H1 (cell line): ENCODE measurements around the gene RAB3GAP2.

Experiments
- BRCA1 ChIP-seq: IDR thresholded peaks from 2 replicates; pipeline ENCODE4 v1.6.1; 2012; ENCODE audit warnings: low read depth, low read length, improper control_type of control experiment
- POLR2A ChIP-seq, 2 experiments: IDR thresholded peaks; 1 replicate in 1 of 2; 2 replicates in 1 of 2; pipeline ENCODE4 v1.6.1; 2011; ENCODE audit warnings: low read depth in 2 of 2, low read length in 2 of 2, mild to moderate bottlenecking in 2 of 2; ENCODE audit errors: control extremely low read depth in 1 of 2
- ZNF274 ChIP-seq: IDR thresholded peaks from 2 replicates; pipeline ENCODE4 v1.7.0; 2012; ENCODE audit warnings: low read length, borderline replicate concordance; ENCODE audit errors: extremely low read depth
- TF ChIP-seq, protein P1 (sequence below), 3 experiments: IDR thresholded peaks; 1 replicate in 2 of 3; 2 replicates in 1 of 3; pipeline versions ENCODE4 v1.5.1 to v1.6.1; 2011; ENCODE audit warnings: low read length in 3 of 3, mild to moderate bottlenecking in 3 of 3, inconsistent platforms in 2 of 3, low read depth in 1 of 3, moderate library complexity in 1 of 3; ENCODE audit not compliant: insufficient read depth in 1 of 3; ENCODE audit errors: control extremely low read depth in 1 of 3

- TF ChIP-seq, protein P1, sequence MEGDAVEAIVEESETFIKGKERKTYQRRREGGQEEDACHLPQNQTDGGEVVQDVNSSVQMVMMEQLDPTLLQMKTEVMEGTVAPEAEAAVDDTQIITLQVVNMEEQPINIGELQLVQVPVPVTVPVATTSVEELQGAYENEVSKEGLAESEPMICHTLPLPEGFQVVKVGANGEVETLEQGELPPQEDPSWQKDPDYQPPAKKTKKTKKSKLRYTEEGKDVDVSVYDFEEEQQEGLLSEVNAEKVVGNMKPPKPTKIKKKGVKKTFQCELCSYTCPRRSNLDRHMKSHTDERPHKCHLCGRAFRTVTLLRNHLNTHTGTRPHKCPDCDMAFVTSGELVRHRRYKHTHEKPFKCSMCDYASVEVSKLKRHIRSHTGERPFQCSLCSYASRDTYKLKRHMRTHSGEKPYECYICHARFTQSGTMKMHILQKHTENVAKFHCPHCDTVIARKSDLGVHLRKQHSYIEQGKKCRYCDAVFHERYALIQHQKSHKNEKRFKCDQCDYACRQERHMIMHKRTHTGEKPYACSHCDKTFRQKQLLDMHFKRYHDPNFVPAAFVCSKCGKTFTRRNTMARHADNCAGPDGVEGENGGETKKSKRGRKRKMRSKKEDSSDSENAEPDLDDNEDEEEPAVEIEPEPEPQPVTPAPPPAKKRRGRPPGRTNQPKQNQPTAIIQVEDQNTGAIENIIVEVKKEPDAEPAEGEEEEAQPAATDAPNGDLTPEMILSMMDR (IDR thresholded peaks at IDR 0.05; ENCODE audit: control extremely low read depth in 1 of 3, insufficient read depth in 1 of 3, low read depth in 1 of 3, low read length in 3 of 3) = no peak
- TF ChIP-seq POLR2A (IDR thresholded peaks at IDR 0.05; ENCODE audit: control extremely low read depth in 1 of 2, low read depth in 2 of 2, low read length in 2 of 2) (no peak), ZNF274 (no peak), BRCA1 (no peak)
These were observed 89.6 kb downstream of the RAB3GAP2 start for GRCh38 chr1:220182656-220183055.
